Vagina (tissue), 2 donors: Measurements from ENCODE around the gene SNHG17.

Experiments
- POLR2A ChIP-seq, 2 donors: fragments of 450-650 bp; IDR thresholded peaks; one replicate each; pipeline ENCODE4 v1.6.1; 2017; ENCODE audit warnings: antibody characterized with exemption in 2 of 2, mild to moderate bottlenecking in 2 of 2, moderate library complexity in 2 of 2
- POLR2AphosphoS5 ChIP-seq, 2 donors: sonication (generic); formaldehyde crosslinking; IDR thresholded peaks; one replicate each; pipeline ENCODE4 v1.9.0; 2017; ENCODE audit warnings: antibody characterized with exemption in 2 of 2, mild to moderate bottlenecking in 2 of 2, low read depth in 1 of 2; ENCODE audit not compliant: insufficient read depth in 1 of 2
- TF ChIP-seq, protein P1 (sequence below), 3 experiments: fragments of 450-650 bp in 2 of 3; fragments of 200-600 bp in 1 of 3; sonication (generic) in 1 of 3; IDR thresholded peaks; one replicate each; pipeline ENCODE4 v1.5.1; 2017 to 2019; ENCODE audit warnings: antibody characterized with exemption in 3 of 3, mild to moderate bottlenecking in 2 of 3, moderate library complexity in 2 of 3

DNA sequence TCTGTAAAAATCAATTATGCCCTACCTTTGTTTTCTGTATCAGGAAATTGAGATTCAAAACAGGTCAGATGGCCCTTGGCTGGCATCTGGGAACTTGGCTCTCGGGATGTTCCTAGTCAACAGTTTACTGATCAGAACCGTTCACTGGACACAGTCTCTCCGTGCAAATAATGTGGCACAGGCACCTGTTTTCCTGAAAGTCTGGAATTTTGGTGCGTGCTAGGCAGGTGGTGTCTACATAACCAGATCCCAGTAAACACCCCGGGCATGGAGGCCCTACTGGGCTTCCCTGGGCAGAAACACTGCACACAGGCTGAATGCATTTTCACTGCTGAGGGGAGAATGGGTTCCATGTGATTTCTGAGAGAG lies 7.5 kb downstream of the SNHG17 start:
- TF ChIP-seq, protein P1, sequence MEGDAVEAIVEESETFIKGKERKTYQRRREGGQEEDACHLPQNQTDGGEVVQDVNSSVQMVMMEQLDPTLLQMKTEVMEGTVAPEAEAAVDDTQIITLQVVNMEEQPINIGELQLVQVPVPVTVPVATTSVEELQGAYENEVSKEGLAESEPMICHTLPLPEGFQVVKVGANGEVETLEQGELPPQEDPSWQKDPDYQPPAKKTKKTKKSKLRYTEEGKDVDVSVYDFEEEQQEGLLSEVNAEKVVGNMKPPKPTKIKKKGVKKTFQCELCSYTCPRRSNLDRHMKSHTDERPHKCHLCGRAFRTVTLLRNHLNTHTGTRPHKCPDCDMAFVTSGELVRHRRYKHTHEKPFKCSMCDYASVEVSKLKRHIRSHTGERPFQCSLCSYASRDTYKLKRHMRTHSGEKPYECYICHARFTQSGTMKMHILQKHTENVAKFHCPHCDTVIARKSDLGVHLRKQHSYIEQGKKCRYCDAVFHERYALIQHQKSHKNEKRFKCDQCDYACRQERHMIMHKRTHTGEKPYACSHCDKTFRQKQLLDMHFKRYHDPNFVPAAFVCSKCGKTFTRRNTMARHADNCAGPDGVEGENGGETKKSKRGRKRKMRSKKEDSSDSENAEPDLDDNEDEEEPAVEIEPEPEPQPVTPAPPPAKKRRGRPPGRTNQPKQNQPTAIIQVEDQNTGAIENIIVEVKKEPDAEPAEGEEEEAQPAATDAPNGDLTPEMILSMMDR (IDR thresholded peaks at IDR 0.05) = no peak
- no peak for TF ChIP-seq POLR2A (IDR thresholded peaks at IDR 0.05)
- TF ChIP-seq POLR2AphosphoS5 (IDR thresholded peaks at IDR 0.05; ENCODE audit: insufficient read depth in 1 of 2, low read depth in 1 of 2) = no peak
